Measurements from ENCODE around the gene PSD2. TPM values are rescaled to one million over a fixed set of nuclear protein-coding genes. Genes with fewer than 3 reads are reported as not detected.

The PSD2 gene
- total and polyA plus RNA-seq, 2 donors (not counting 1 experiment from before 2014, with no cell fraction given): 0.10 to 0.17 TPM

GRCh38 chr5:139746691-139747582, 48.7 kb upstream of the PSD2 start:
- Histone ChIP-seq H3K4me1 (ENCODE audit: control insufficient read depth in 2 of 2, insufficient read depth in 2 of 2, low read length in 2 of 2) (peaks cover 44 to 60% of the 10 kb centered on the region in 2 donors), H3K27me3 (replicated peaks in 1 of 4; ENCODE audit: control extremely low read depth in 1 of 4, control insufficient read depth in 3 of 4, insufficient read depth in 4 of 4, low read length in 3 of 4) (peaks cover 0 to 2% (median 0%) of the 10 kb centered on the region in 4 experiments), H3K9ac (ENCODE audit: low read length) (peak overlapping the region; percentile 78), H3K79me2 (ENCODE audit: control insufficient read depth, insufficient read depth, low read length) (no peaks in the 10 kb centered on the region), H2AFZ (ENCODE audit: insufficient read depth, low read depth, low read length, poor library complexity, severe bottlenecking) (peak overlapping the region; percentile 73), H3K9me3 (ENCODE audit: control extremely low read depth in 1 of 3, control insufficient read depth in 2 of 3, insufficient read depth in 1 of 3, low read length in 2 of 3) (no peaks in the 10 kb centered on the region), H3K36me3 (replicated peaks in 1 of 2; ENCODE audit: control extremely low read depth in 1 of 2, control insufficient read depth in 1 of 2, extremely low read depth in 1 of 2, insufficient read depth in 2 of 2, low read length in 1 of 2) (no peaks in the 10 kb centered on the region), H3K4me3 (ENCODE audit: control extremely low read depth in 1 of 5, extremely low read depth in 1 of 5, insufficient read depth in 1 of 5, low read depth in 2 of 5, low read length in 4 of 5) (peak overlapping the region in 4 of 5 experiments; percentile 57 to 71 (median 58)), H3K27ac (ENCODE audit: low read length in 2 of 2) (peak overlapping the region; percentile 82 to 85), H3K4me2 (replicated peaks; ENCODE audit: low read depth, low read length, poor library complexity, severe bottlenecking) (peak overlapping the region; percentile 84), H4K20me1 (ENCODE audit: control insufficient read depth, insufficient read depth, low read length, poor library complexity, severe bottlenecking) (no peaks in the 10 kb centered on the region)
- ChIA-PET CTCF (interaction anchor here (0.6 to 11.2 kb wide), 15 partner anchors 14 to 230 kb away, joined by 3 to 120 read pairs (median 3); partner anchors contain the start of gene CXXC5), POLR2A (interaction anchor here (0.5 to 7.6 kb wide), 18 partner anchors 12 to 473 kb away, joined by 3 to 81 read pairs (median 5); partner anchors contain the start of genes DNAJC18 and UBE2D2)
- Mint-ChIP-seq H3K4me3 (peak overlapping the region; percentile 89), H3K9me3 (ENCODE audit: insufficient read depth) (no peaks in the 10 kb centered on the region), H3K27ac (peak overlapping the region; percentile 94), H3K27me3 (no peaks in the 10 kb centered on the region), H3K4me1 (peaks cover 74% of the 10 kb centered on the region)
- peak; percentile 94 for DNase-seq
- TF ChIP-seq CTCF (IDR thresholded peaks at IDR 0.05) (no peak), EZH2 (IDR thresholded peaks at IDR 0.05; ENCODE audit: borderline replicate concordance, insufficient read depth, low read depth, low read length, poor library complexity, severe bottlenecking) (no peak)
- peak; percentile 72 for ATAC-seq (ENCODE audit: low read depth)
- intact Hi-C loops (cut with micrococcal nuclease): loop anchor here (1.0 to 10.0 kb wide), 9 partner anchors 8 to 342 kb away; partner anchors contain the start of genes SPATA24 and UBE2D2
- WGBS (ENCODE audit: insufficient coverage): under 1% methylated on average over 34 of the region's 44 CpGs
